Hepatocyte (in vitro differentiated cells): Measurements from ENCODE around the gene CFL2. TPM values are rescaled to one million over a fixed set of nuclear protein-coding genes. Genes with fewer than 3 reads are reported as not detected.

Experiments
- DNase-seq: peaks from one replicate; pipeline ENCODE4 v3.0.0-alpha.2; 2016; ENCODE audit warnings: low spot score
- H2AFZ ChIP-seq: fragments of 200-600 bp; sonication (generic); 2 replicates; pipeline ENCODE4 v1.6.0; 2016; ENCODE audit warnings: antibody characterized with exemption, mild to moderate bottlenecking
- H3K27ac ChIP-seq: fragments of 200-600 bp; sonication (generic); 2 replicates; pipeline ENCODE4 v1.5.1; 2016; ENCODE audit warnings: mild to moderate bottlenecking
- H3K27me3 ChIP-seq: fragments of 200-600 bp; sonication (generic); 2 replicates; pipeline ENCODE4 v1.6.1; 2016
- H3K36me3 ChIP-seq: fragments of 200-600 bp; sonication (generic); replicated peaks from 2 replicates; pipeline ENCODE4 v1.5.1; 2016; ENCODE audit warnings: low read depth; ENCODE audit not compliant: insufficient read depth
- H3K4me1 ChIP-seq: fragments of 200-600 bp; sonication (generic); 2 replicates; pipeline ENCODE4 v1.5.1; 2016; ENCODE audit warnings: mild to moderate bottlenecking, moderate library complexity; ENCODE audit not compliant: insufficient read depth
- H3K4me2 ChIP-seq: fragments of 200-600 bp; sonication (generic); 2 replicates; pipeline ENCODE4 v1.6.0; 2016
- H3K4me3 ChIP-seq: fragments of 200-600 bp; sonication (generic); 2 replicates; pipeline ENCODE4 v1.5.1; 2016; ENCODE audit warnings: mild to moderate bottlenecking
- H3K79me2 ChIP-seq: fragments of 200-600 bp; sonication (generic); 2 replicates; pipeline ENCODE4 v1.6.0; 2017; ENCODE audit warnings: mild to moderate bottlenecking
- H3K9me2 ChIP-seq: fragments of 200-600 bp; sonication (generic); replicated peaks from 2 replicates; pipeline ENCODE4 v1.6.0; 2017; ENCODE audit warnings: mild to moderate bottlenecking; ENCODE audit not compliant: insufficient read depth
- H3K9me3 ChIP-seq: fragments of 200-600 bp; sonication (generic); 2 replicates; pipeline ENCODE4 v1.5.1; 2016; ENCODE audit warnings: low read depth, mild to moderate bottlenecking
- H4K20me1 ChIP-seq: fragments of 200-600 bp; sonication (generic); 2 replicates; pipeline ENCODE4 v1.6.0; 2016; ENCODE audit warnings: mild to moderate bottlenecking; ENCODE audit not compliant: insufficient read depth, poor library complexity, severe bottlenecking
- CTCF ChIP-seq: fragments of 200-600 bp; sonication (generic); IDR thresholded peaks from 2 replicates; pipeline ENCODE4 v1.5.1; 2016; ENCODE audit warnings: antibody characterized with exemption, mild to moderate bottlenecking; ENCODE audit not compliant: poor library complexity
- EZH2 ChIP-seq: fragments of 200-600 bp; sonication (generic); IDR thresholded peaks from 2 replicates; pipeline ENCODE4 v1.6.1; 2016; ENCODE audit warnings: antibody characterized with exemption, mild to moderate bottlenecking, borderline replicate concordance
- EZH2phosphoT487 ChIP-seq: fragments of 200-600 bp; sonication (generic); IDR thresholded peaks from one replicate; pipeline ENCODE4 v1.6.1; 2018; ENCODE audit warnings: antibody characterized with exemption, mild to moderate bottlenecking, low read depth, moderate library complexity; ENCODE audit not compliant: unreplicated experiment, severe bottlenecking
- WGBS: methylation state at CpG from one replicate; pipeline ENCODE4 v1.1.6; 2016; ENCODE audit warnings: low lambda C conversion rate; ENCODE audit errors: missing lambda C conversion rate; 5-methylcytosine and 5-hydroxymethylcytosine counted together
- polyA plus RNA-seq: library from polyadenylated mRNA; unstranded; fragments of >200 nt; fragmentation: Nextera tagmentation; extraction: Ambion mirVana; gene quantifications from 2 replicates; pipeline ENCODE4 v1.2.1, GENCODE V29; 2016
- total RNA-seq: library from RNA; depleted of rRNA; stranded (reverse); fragments of >200 nt; gene quantifications from 2 replicates; pipeline ENCODE4 v1.2.3, GENCODE V29; 2014

The CFL2 gene
- total and polyA plus RNA-seq, 2 experiments from 2014 or later: 39.5 to 46.6 TPM

GRCh38 chr14:34715127-34715863 is 902 bp upstream of the CFL2 start:
- TF ChIP-seq CTCF (no peak), EZH2 (no peak)
- Histone ChIP-seq H3K9me3 (no peaks in the 10 kb centered on the region), H4K20me1 (no peaks in the 10 kb centered on the region), H3K9me2 (no peaks in the 10 kb centered on the region), H3K4me1 (peaks cover 4% of the 10 kb centered on the region), H3K36me3 (no peaks in the 10 kb centered on the region), H3K27ac (peak overlapping the region; percentile 98), H3K27me3 (no peaks in the 10 kb centered on the region), H3K4me3 (peak overlapping the region; percentile 95), H2AFZ (peak overlapping the region; percentile 72), H3K4me2 (peak overlapping the region; percentile 75), H3K79me2 (peaks cover 21% of the 10 kb centered on the region)
- WGBS: 71% methylated on average over 8 of the region's 8 CpGs
- DNase-seq: no peak

- peak; percentile 69 for DNase-seq
- Histone ChIP-seq H3K9me3 (no peaks in the 10 kb centered on the region), H2AFZ (peak overlapping the region; percentile 72), H3K4me2 (peak overlapping the region; percentile 75), H3K79me2 (peaks cover 21% of the 10 kb centered on the region), H3K27me3 (no peaks in the 10 kb centered on the region), H3K9me2 (no peaks in the 10 kb centered on the region), H3K36me3 (no peaks in the 10 kb centered on the region), H3K4me1 (peaks cover 9% of the 10 kb centered on the region), H4K20me1 (no peaks in the 10 kb centered on the region), H3K4me3 (peak overlapping the region; percentile 95), H3K27ac (peak overlapping the region; percentile 98)
- WGBS: 3% methylated on average over 33 of the region's 33 CpGs
- TF ChIP-seq EZH2phosphoT487 (no peak), EZH2 (no peak), CTCF (no peak)
Observed at GRCh38 chr14:34713681-34714319, 593 bp downstream of the CFL2 start.

GRCh38 chr14:34713122-34713680 is 1.2 kb downstream of the CFL2 start:
- Histone ChIP-seq H2AFZ (peak overlapping the region; percentile 72), H3K36me3 (no peaks in the 10 kb centered on the region), H4K20me1 (no peaks in the 10 kb centered on the region), H3K79me2 (peaks cover 21% of the 10 kb centered on the region), H3K27ac (peak overlapping the region; percentile 98), H3K9me2 (no peaks in the 10 kb centered on the region), H3K4me1 (peaks cover 9% of the 10 kb centered on the region), H3K27me3 (no peaks in the 10 kb centered on the region), H3K9me3 (no peaks in the 10 kb centered on the region), H3K4me2 (peak overlapping the region; percentile 75), H3K4me3 (peak overlapping the region; percentile 95)
- no peak for TF ChIP-seq CTCF
- no peak for TF ChIP-seq EZH2phosphoT487
- TF ChIP-seq EZH2: no peak
- DNase-seq: no peak
- WGBS: 64% methylated on average over 6 of the region's 6 CpGs
